Right forelimb (tissue), 1 donor: Measurements from ENCODE around the gene GNAI3.

Source experiments
- DNase-seq: peaks from one replicate; pipeline ENCODE4 v3.0.0-alpha.2; 2018

The GNAI3 gene

GRCh38 chr1:109603229-109603628 is 54.8 kb downstream of the GNAI3 start:
- DNase-seq, result no peak

GRCh38 chr1:109605381-109605780 is 57.0 kb downstream of the GNAI3 start:
- no peak for DNase-seq

GRCh38 chr1:109609881-109610280 is 61.5 kb downstream of the GNAI3 start:
- no peak for DNase-seq

GRCh38 chr1:109610609-109611307 is 62.3 kb downstream of the GNAI3 start:
- no peak for DNase-seq

- no peak for DNase-seq
Measured at GRCh38 chr1:109611308-109611990, 63.0 kb downstream of the GNAI3 start.

- no peak for DNase-seq
Measured at GRCh38 chr1:109613361-109614147, 65.1 kb downstream of the GNAI3 start.

- no peak for DNase-seq
Measured at GRCh38 chr1:109615879-109616278, 67.5 kb downstream of the GNAI3 start.

GRCh38 chr1:109616391-109616790 is 68.0 kb downstream of the GNAI3 start:
- DNase-seq, result no peak

- no peak for DNase-seq
Measured at GRCh38 chr1:109617291-109617801, 68.9 kb downstream of the GNAI3 start.

- no peak for DNase-seq
Measured at GRCh38 chr1:109618661-109619575, 70.5 kb downstream of the GNAI3 start.

- DNase-seq, result peak; percentile 89
Measured at GRCh38 chr1:109619576-109620400, 71.4 kb downstream of the GNAI3 start, which contains the start of the genes AMPD2 and GNAT2. Gene AMPD2 (plus strand): TSS chr1:109619837. CDS start chr1:109621176, 1,339 bp downstream. Gene GNAT2 (minus strand): TSS chr1:109619616. CDS start chr1:109612870, 6,746 bp downstream.

- DNase-seq, result peak; percentile 79
Measured at GRCh38 chr1:109620401-109620791, 72.0 kb downstream of the GNAI3 start.

- peak; percentile 94 for DNase-seq
Measured at GRCh38 chr1:109620841-109621286, 72.4 kb downstream of the GNAI3 start.

- DNase-seq, result no peak
Measured at GRCh38 chr1:109621379-109622136, 73.1 kb downstream of the GNAI3 start.

GRCh38 chr1:109622137-109622892 is 73.9 kb downstream of the GNAI3 start:
- no peak for DNase-seq

- DNase-seq, result no peak
Measured at GRCh38 chr1:109622895-109623294, 74.5 kb downstream of the GNAI3 start.

- no peak for DNase-seq
Measured at GRCh38 chr1:109623601-109624161, 75.3 kb downstream of the GNAI3 start.

GRCh38 chr1:109624201-109625010 is 76.0 kb downstream of the GNAI3 start:
- no peak for DNase-seq
